Astrocyte (in vitro differentiated cells and primary cell): Measurements from ENCODE around the gene MYH3. TPM values are rescaled to one million over a fixed set of nuclear protein-coding genes. Genes with fewer than 3 reads are reported as not detected.

ENCODE experiments used
- DNase-seq: peaks from one replicate; pipeline ENCODE4 v3.0.0-alpha.2; 2010; ENCODE audit warnings: low read depth
- FAIRE-seq: peaks from 2 replicates; lab custom pipeline; 2011; peaks lifted over from hg19 to GRCh38; lab: Jason Lieb, UNC
- H2AFZ ChIP-seq: 2 replicates; pipeline ENCODE4 v1.6.0; 2012; ENCODE audit warnings: low read depth, low read length, inconsistent platforms
- H3K27ac ChIP-seq: 2 replicates; pipeline ENCODE4 v1.5.1; 2011; ENCODE audit warnings: low read depth, low read length, inconsistent platforms
- H3K27me3 ChIP-seq: 2 replicates; pipeline ENCODE4 v1.6.0; 2011; ENCODE audit warnings: low read length, inconsistent platforms; ENCODE audit not compliant: insufficient read depth
- H3K36me3 ChIP-seq: 2 replicates; pipeline ENCODE4 v1.5.1; 2011; ENCODE audit warnings: low read length, inconsistent platforms; ENCODE audit not compliant: insufficient read depth
- H3K4me1 ChIP-seq: 2 replicates; pipeline ENCODE4 v1.5.1; 2011; ENCODE audit warnings: low read length, inconsistent platforms; ENCODE audit not compliant: insufficient read depth
- H3K4me2 ChIP-seq: 2 replicates; pipeline ENCODE4 v1.6.0; 2012; ENCODE audit warnings: low read length, inconsistent platforms
- H3K4me3 ChIP-seq: 2 replicates; pipeline ENCODE4 v1.5.1; 2011; ENCODE audit warnings: low read depth, mild to moderate bottlenecking, low read length, inconsistent platforms; ENCODE audit not compliant: insufficient read depth
- H3K79me2 ChIP-seq: 2 replicates; pipeline ENCODE4 v1.6.0; 2012; ENCODE audit warnings: mild to moderate bottlenecking, low read length, inconsistent platforms; ENCODE audit not compliant: insufficient read depth
- H3K9ac ChIP-seq: 2 replicates; pipeline ENCODE4 v1.6.0; 2012; ENCODE audit warnings: mild to moderate bottlenecking, low read length, inconsistent platforms
- H3K9me3 ChIP-seq: 2 replicates; pipeline ENCODE4 v1.5.1; 2012; ENCODE audit warnings: low read depth, mild to moderate bottlenecking, low read length, inconsistent platforms; ENCODE audit not compliant: insufficient read depth
- H4K20me1 ChIP-seq: 2 replicates; pipeline ENCODE4 v1.6.0; 2012; ENCODE audit warnings: low read length, inconsistent platforms; ENCODE audit not compliant: insufficient read depth
- H3K27ac Mint-ChIP-seq: one replicate; pipeline ENCODE4 v1.8.0; 2021; ENCODE audit warnings: mild to moderate bottlenecking, mixed read lengths; ENCODE audit not compliant: unreplicated experiment
- H3K27me3 Mint-ChIP-seq: one replicate; pipeline ENCODE4 v1.8.0; 2021; ENCODE audit warnings: low read depth, mixed read lengths; ENCODE audit not compliant: unreplicated experiment
- H3K36me3 Mint-ChIP-seq: one replicate; pipeline ENCODE4 v1.8.0; 2021; ENCODE audit warnings: low read depth, mixed read lengths; ENCODE audit not compliant: unreplicated experiment
- H3K4me1 Mint-ChIP-seq: one replicate; pipeline ENCODE4 v1.8.0; 2021; ENCODE audit warnings: low read depth, mixed read lengths; ENCODE audit not compliant: unreplicated experiment
- H3K4me3 Mint-ChIP-seq: one replicate; pipeline ENCODE4 v1.8.0; 2021; ENCODE audit warnings: mild to moderate bottlenecking, moderate library complexity, mixed read lengths; ENCODE audit not compliant: unreplicated experiment
- H3K9me3 Mint-ChIP-seq: one replicate; pipeline ENCODE4 v1.8.0; 2021; ENCODE audit warnings: mild to moderate bottlenecking, mixed read lengths; ENCODE audit not compliant: unreplicated experiment
- CTCF ChIP-seq: IDR thresholded peaks from 2 replicates; pipeline ENCODE4 v1.5.1; 2011; ENCODE audit warnings: low read depth, mild to moderate bottlenecking, inconsistent platforms, low read length, moderate library complexity; ENCODE audit not compliant: insufficient read depth
- EZH2 ChIP-seq: IDR thresholded peaks from 2 replicates; pipeline ENCODE4 v1.6.1; 2012; ENCODE audit warnings: mild to moderate bottlenecking, low read length, inconsistent platforms; ENCODE audit not compliant: insufficient read depth
- total RNA-seq: library from RNA; stranded (reverse); gene quantifications from 2 replicates; pipeline ENCODE4 v1.2.1, GENCODE V29; 2021

Gene MYH3
- total RNA-seq, 1 donor from 2014 or later, result 1.9 TPM

GRCh38 chr17:10628756-10629155 lies 28.4 kb downstream of the MYH3 start:
- Mint-ChIP-seq H3K27me3 (peaks cover 8% of the 10 kb centered on the region), H3K4me1 (no peaks in the 10 kb centered on the region), H3K9me3 (peaks cover 4% of the 10 kb centered on the region), H3K4me3 (no peak overlapping the region), H3K36me3 (peaks cover 10% of the 10 kb centered on the region), H3K27ac (no peak overlapping the region)
- H3K9me3 ChIP-seq, result no peaks in the 10 kb centered on the region
- no peak overlapping the region for H3K4me3 ChIP-seq
- H3K4me1 ChIP-seq, result no peaks in the 10 kb centered on the region
- no peak overlapping the region for H3K4me2 ChIP-seq
- H3K9ac ChIP-seq, result no peak overlapping the region
- TF ChIP-seq CTCF (no peak), EZH2 (no peak)
- no peaks in the 10 kb centered on the region for H3K27me3 ChIP-seq
- no peaks in the 10 kb centered on the region for H4K20me1 ChIP-seq
- H2AFZ ChIP-seq, result no peak overlapping the region
- no peaks in the 10 kb centered on the region for H3K79me2 ChIP-seq
- FAIRE-seq, result no peak
- no peaks in the 10 kb centered on the region for H3K36me3 ChIP-seq
- no peak for DNase-seq
- H3K27ac ChIP-seq, result no peak overlapping the region

- H3K4me1 Mint-ChIP-seq, result no peaks in the 10 kb centered on the region
- H3K4me3 Mint-ChIP-seq, result no peak overlapping the region
- Histone ChIP-seq H3K27ac (no peak overlapping the region), H3K79me2 (no peaks in the 10 kb centered on the region), H3K9me3 (no peaks in the 10 kb centered on the region), H3K4me1 (no peaks in the 10 kb centered on the region), H3K4me2 (no peak overlapping the region), H2AFZ (no peak overlapping the region), H3K36me3 (no peaks in the 10 kb centered on the region), H3K4me3 (no peak overlapping the region), H4K20me1 (no peaks in the 10 kb centered on the region), H3K9ac (no peak overlapping the region), H3K27me3 (no peaks in the 10 kb centered on the region)
- no peak overlapping the region for H3K27ac Mint-ChIP-seq
- DNase-seq, result no peak
- no peak for FAIRE-seq
- no peaks in the 10 kb centered on the region for H3K9me3 Mint-ChIP-seq
- TF ChIP-seq CTCF (no peak), EZH2 (no peak)
- peaks cover 8% of the 10 kb centered on the region for H3K36me3 Mint-ChIP-seq
- peaks cover 6% of the 10 kb centered on the region for H3K27me3 Mint-ChIP-seq
These were observed 30.7 kb downstream of the MYH3 start for GRCh38 chr17:10626390-10626789.

GRCh38 chr17:10624969-10625368 lies 32.1 kb downstream of the MYH3 start:
- H3K79me2 ChIP-seq, result no peaks in the 10 kb centered on the region
- H3K27me3 Mint-ChIP-seq, result peaks cover 6% of the 10 kb centered on the region
- H3K4me3 Mint-ChIP-seq, result no peak overlapping the region
- no peaks in the 10 kb centered on the region for H3K9me3 Mint-ChIP-seq
- no peaks in the 10 kb centered on the region for H3K27me3 ChIP-seq
- H3K4me1 ChIP-seq, result no peaks in the 10 kb centered on the region
- H3K36me3 Mint-ChIP-seq, result peaks cover 5% of the 10 kb centered on the region
- no peak for FAIRE-seq
- no peaks in the 10 kb centered on the region for H4K20me1 ChIP-seq
- DNase-seq, result no peak
- no peak overlapping the region for H3K27ac ChIP-seq
- no peak for TF ChIP-seq EZH2
- no peak for TF ChIP-seq CTCF
- no peak overlapping the region for H3K27ac Mint-ChIP-seq
- no peak overlapping the region for H3K4me2 ChIP-seq
- H2AFZ ChIP-seq, result no peak overlapping the region
- no peaks in the 10 kb centered on the region for H3K36me3 ChIP-seq
- no peaks in the 10 kb centered on the region for H3K4me1 Mint-ChIP-seq
- H3K9me3 ChIP-seq, result no peaks in the 10 kb centered on the region
- no peak overlapping the region for H3K9ac ChIP-seq
- no peak overlapping the region for H3K4me3 ChIP-seq
